COLO829 (cell line): Measurements from ENCODE around the gene BSN.

Experiments
- DNase-seq: peaks from one replicate; pipeline ENCODE4 v3.0.0; 2012; ENCODE audit warnings: low spot score

The BSN gene

GRCh38 chr3:49717959-49718857 lies 163.9 kb downstream of the BSN start:
- no peak for DNase-seq

GRCh38 chr3:49718858-49719213 lies 164.6 kb downstream of the BSN start:
- no peak for DNase-seq

GRCh38 chr3:49719214-49719884 lies 165.1 kb downstream of the BSN start, which contains the start of gene AMIGO3:
TSS of gene AMIGO3 (minus strand) at chr3:49719684. CDS start at chr3:49719465, 219 bp downstream.
- DNase-seq = peak; percentile 95
